ENCODE data around the gene CKM.

The CKM gene

DNA sequence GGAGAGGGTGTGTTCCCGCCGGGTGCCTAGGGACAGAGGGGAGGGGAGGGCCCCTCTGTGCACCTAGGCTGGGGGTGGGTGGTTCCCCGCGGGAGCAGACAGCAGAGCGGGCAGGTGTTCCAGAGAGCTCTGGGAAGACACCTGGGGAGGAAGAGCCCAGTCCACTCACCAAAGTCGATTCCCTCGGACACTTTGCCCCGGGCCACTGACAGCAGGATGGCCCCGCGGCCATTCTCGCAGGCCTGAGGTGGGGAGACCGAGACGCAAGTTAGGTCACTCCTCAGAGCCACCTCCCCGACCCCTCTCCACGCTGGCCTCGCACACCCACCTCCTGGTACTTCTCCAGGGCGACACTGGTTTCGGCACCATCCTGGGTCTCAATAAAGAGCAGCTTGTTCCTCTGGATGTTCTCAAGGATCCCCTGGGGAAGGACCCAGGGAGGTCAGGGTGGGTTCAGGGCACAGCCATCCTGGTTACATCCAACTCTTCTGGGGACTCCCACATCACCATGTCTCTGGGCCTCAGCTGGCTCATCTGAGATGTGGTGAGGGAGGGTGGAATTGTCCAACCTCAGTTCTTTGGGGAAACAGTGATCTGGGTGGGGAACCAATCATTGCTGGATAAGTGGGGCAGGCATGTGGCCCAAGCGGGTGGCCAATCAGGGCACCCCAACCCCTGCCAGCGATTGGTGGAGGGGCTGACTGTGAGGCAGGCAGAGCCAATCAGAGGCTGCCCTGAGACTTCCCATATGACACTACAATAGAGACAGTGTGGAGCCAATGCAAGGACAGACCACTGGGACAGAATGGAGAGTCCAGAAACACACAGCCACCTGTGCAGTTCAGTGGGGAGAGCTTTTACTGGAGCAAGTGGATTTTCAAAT is 30.5 kb upstream of the CKM start:
- TF ChIP-seq, protein P1, sequence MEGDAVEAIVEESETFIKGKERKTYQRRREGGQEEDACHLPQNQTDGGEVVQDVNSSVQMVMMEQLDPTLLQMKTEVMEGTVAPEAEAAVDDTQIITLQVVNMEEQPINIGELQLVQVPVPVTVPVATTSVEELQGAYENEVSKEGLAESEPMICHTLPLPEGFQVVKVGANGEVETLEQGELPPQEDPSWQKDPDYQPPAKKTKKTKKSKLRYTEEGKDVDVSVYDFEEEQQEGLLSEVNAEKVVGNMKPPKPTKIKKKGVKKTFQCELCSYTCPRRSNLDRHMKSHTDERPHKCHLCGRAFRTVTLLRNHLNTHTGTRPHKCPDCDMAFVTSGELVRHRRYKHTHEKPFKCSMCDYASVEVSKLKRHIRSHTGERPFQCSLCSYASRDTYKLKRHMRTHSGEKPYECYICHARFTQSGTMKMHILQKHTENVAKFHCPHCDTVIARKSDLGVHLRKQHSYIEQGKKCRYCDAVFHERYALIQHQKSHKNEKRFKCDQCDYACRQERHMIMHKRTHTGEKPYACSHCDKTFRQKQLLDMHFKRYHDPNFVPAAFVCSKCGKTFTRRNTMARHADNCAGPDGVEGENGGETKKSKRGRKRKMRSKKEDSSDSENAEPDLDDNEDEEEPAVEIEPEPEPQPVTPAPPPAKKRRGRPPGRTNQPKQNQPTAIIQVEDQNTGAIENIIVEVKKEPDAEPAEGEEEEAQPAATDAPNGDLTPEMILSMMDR (conservative IDR thresholded peaks at IDR 0.05): no peak
- no peak for TF ChIP-seq ZFX (IDR thresholded peaks at IDR 0.05)
- H3K27ac ChIP-seq: no peak overlapping the region

DNA sequence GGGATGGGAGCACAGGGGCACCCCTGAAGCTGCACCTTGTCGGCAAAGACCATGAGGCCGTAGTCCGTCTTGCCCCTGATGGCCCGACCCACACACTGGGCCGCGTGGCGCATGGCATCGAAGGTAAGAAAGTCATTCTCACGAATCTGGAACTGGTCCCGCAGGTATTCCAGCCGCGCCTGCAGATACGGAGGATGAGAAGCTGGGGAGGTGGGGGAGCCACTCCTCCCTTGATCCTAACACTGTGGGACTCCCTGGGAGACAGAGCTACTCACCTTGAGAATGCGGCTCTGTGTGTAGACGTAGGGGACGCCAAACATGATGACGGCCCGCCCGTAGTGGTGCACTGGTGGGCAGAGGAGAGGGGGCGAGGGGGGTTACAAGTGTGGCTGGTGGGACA is 29.8 kb upstream of the CKM start:
- no peak for TF ChIP-seq ZFX (IDR thresholded peaks at IDR 0.05)
- TF ChIP-seq, protein P1 (conservative IDR thresholded peaks at IDR 0.05): no peak
- H3K27ac ChIP-seq: no peak overlapping the region

DNA sequence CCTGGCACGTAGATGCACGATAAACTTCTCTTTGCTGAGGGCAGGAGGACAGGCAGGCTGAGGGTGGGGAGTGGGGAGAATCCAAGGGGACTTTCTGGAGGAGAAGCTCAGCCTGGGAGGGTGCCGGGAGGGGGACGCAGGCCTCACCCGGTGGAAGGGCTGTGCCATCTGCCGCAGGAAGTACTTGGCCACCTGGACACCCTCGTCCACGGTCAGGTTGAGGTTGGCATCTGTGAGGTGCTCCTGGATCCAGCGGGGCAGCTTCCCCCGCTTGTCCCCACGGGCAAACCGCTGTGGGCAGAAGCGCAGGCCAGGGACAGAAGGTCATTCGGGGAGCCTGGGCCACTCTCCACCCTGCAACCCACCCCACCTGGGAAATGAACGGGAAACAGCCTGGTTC is 29.4 kb upstream of the CKM start:
- H3K27ac ChIP-seq: no peak overlapping the region
- no peak for TF ChIP-seq ZFX (IDR thresholded peaks at IDR 0.05)
- TF ChIP-seq, protein P1 (conservative IDR thresholded peaks at IDR 0.05): no peak

DNA sequence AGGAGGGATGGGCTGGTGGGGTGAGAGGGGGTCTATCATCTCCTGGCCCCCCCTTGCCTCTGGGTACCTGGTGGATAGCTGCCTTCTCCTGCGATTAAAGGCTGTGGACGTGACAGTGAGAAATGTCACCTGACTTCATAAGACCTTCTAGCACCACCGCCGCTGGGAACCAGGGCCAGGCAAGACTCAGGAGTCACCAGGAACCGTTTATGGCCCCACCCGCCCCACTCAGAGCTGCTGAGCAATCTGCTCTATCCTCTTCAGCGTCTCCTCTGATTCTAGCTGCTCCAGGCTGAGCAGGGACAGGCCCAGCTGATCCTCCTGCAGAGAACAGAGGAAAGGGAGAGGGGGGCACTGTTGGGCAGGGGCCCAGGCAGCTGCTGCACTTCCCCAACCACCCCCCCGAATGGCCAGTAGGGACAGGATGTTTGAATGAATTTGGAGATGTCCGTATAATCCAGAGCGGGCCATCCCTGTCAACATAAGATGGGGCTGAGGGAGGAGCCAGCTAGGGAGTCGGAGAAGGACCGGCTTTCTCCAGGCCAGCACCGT is 28.8 kb upstream of the CKM start:
- TF ChIP-seq ZFX (IDR thresholded peaks at IDR 0.05): no peak
- TF ChIP-seq, protein P1 (conservative IDR thresholded peaks at IDR 0.05): no peak

DNA sequence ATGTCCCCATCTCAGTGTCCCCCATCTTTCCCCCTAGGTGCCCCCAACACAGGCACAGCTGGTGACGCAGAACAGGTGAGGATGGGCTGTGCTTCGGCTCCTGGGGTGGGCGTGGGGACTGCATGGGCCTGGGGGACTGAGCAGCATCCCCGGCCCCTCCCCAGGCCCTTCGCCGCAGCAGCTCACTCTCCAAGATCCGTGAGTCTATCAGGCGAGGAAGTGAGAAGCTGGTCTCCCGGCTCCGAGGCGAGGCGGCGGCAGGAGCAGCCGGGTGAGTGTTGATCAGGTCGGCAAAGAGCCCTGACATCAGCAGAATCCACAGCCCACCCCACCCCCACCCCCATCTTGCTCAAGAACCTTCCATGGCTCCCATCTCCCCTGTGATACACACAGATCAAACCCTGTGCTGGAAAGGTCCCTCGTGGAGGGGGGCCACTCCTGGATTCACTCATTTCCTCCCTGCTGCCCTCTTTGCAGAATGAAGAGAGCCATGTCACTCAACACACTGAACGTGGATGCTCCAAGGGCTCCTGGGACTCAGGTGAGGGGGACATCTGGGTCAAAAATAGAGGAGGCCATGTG is 27.9 kb upstream of the CKM start:
- TF ChIP-seq, protein P1 (conservative IDR thresholded peaks at IDR 0.05): no peak
- no peak for TF ChIP-seq ZFX (IDR thresholded peaks at IDR 0.05)

More for the DNA sequence above, 28.8 kb upstream of the CKM start:
- H3K27ac ChIP-seq: no peak overlapping the region

DNA sequence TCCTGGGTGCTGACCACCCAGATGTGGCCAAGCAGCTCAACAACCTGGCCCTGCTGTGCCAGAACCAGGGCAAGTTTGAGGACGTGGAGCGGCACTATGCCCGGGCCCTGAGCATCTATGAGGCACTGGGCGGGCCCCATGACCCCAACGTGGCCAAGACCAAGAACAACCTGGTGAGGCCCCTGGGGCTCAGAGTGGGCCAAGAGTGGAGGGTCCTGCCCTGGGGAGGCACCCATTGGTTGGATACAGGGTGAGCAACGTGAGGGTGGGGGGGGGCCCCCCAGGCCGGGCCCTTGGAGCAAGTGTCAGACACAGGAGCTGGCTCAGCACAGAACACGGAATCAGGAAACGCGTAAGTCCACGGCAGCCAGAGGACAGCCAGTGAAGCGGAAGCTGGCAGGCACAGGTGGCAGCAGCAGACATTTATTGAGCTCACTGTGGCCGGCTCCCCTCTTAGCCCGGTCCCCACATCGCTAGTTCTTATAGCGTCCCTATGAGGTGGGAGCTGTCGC is 26.8 kb upstream of the CKM start:
- TF ChIP-seq ZFX (IDR thresholded peaks at IDR 0.05): no peak
- TF ChIP-seq, protein P1 (conservative IDR thresholded peaks at IDR 0.05): no peak
- H3K27ac ChIP-seq: no peak overlapping the region

More for the DNA sequence above, 27.9 kb upstream of the CKM start:
- H3K27ac ChIP-seq: no peak overlapping the region

DNA sequence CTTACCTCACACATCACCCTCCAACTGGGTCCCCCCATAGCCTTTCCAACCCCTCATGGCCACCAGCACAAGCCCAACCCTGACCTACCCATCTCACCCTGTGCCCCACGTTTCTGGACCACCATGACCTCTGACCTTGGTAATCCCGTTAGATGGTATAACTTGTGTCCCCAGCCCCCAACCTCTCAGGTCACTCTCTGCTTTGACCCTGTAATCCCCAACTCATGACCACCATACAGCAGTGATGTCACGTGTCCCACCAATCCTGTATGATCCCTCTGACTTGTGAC is 26.4 kb upstream of the CKM start:
- H3K27ac ChIP-seq: no peak overlapping the region
- TF ChIP-seq, protein P1 (conservative IDR thresholded peaks at IDR 0.05): no peak
- no peak for TF ChIP-seq ZFX (IDR thresholded peaks at IDR 0.05)

All from C4-2B (cell line).